SKM-1 (cell line): ENCODE results near the gene CDKN1A.
A peak's percentile ranks its signal among the peaks of the same experiment; 100 is the strongest.
"Not testable (repeated sequence)": the region's sequence is repeated elsewhere in the genome, so short reads cannot be mapped to it uniquely, and the experiment has no call there.

Source experiments
- DNase-seq: peaks from one replicate; lab custom pipeline; 2025; ENCODE audit not compliant: unreplicated experiment; lab: John Stamatoyannopoulos, UW

The CDKN1A gene

GRCh38 chr6:36718560-36718959 lies 40.0 kb downstream of the CDKN1A start:
- DNase-seq = no peak

DNA sequence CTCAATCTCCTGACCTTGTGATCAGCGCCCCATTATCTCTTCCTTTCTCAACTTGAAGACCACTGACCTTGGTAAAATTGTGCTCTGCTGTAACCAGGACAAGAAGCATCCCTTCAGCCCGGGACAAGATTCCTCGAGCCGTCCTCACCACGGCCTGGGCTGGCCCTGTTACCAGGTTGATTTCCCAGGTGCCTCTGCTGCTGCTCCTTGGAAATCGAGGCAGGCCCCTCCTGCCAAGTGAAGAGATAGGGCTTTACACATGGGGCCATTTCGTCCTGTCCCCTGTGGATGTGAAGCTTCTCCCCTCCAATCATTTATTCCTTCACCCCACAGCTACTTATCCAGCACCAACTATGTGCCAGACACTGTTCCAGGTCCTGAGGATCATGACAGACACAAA lies 40.6 kb downstream of the CDKN1A start:
- DNase-seq = no peak

DNA sequence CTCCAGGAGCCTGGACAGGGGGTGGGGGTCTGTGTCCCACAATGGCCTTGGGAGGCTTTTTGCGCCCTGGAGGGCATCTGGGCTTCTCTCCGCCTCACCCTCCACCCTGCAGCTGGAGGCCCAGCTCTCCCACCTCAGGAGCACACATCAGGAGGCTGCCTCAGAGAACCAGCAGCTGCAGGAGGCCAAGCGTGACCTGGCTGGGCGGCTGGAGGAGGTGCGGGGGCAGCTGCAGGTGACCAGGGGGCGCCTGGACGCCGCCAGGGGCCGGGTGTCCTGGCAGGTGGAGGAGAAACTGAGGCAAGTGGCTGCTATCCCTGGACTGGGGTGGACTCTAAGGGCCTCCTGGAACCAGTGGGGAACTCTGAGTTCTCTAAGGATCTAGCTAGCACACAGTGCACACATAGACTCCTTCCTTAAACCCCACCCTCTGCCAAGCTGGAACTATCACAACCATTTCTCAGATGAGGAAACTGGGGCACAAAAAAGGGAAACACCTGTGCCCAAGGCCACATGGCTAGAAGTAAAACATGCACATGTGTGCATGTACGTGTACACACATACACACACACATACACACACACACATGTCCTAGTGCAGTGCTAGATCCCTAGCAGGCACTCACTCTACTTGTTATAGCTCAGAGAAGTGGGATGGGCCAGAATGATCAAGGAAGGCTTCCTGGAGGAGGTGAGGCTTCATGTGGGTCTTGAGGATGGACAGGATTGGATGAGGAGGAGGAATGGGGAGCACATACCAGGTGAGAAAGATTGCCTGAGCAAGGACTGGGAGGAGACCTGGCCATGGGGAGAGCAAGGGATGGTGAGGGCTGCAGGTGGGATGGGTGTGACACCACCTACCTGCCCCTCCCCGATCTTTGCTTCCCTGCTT lies 42.0 kb downstream of the CDKN1A start:
- DNase-seq = no peak

- DNase-seq = no peak
Measured at GRCh38 chr6:36721369-36722140, 43.0 kb downstream of the CDKN1A start.

GRCh38 chr6:36722365-36722764 lies 43.9 kb downstream of the CDKN1A start:
- no peak for DNase-seq

GRCh38 chr6:36722879-36723278 lies 44.4 kb downstream of the CDKN1A start:
- DNase-seq = no peak

- DNase-seq = not testable (repeated sequence)
Measured at GRCh38 chr6:36723992-36724391, 45.5 kb downstream of the CDKN1A start.

- DNase-seq = no peak
Measured at GRCh38 chr6:36724514-36725390, 46.2 kb downstream of the CDKN1A start.

DNA sequence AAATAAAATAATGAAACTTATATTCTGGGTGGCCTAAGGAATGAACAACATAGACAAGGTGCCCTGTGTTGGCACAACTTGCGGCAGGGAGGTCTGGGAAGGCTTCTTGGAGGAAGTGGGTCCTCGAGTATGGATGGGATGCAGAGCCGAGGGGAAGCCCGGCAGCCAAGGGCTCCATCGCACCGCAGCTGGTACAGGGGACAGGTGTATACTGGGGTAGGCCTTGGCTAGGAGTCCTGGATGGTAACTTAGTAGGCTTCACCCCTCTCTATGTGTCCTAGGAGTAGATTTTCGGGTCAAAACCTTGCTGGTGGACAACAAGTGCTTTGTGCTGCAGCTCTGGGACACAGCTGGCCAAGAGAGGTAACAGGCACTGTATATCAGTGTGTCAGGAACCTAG lies 47.1 kb downstream of the CDKN1A start:
- no peak for DNase-seq

DNA sequence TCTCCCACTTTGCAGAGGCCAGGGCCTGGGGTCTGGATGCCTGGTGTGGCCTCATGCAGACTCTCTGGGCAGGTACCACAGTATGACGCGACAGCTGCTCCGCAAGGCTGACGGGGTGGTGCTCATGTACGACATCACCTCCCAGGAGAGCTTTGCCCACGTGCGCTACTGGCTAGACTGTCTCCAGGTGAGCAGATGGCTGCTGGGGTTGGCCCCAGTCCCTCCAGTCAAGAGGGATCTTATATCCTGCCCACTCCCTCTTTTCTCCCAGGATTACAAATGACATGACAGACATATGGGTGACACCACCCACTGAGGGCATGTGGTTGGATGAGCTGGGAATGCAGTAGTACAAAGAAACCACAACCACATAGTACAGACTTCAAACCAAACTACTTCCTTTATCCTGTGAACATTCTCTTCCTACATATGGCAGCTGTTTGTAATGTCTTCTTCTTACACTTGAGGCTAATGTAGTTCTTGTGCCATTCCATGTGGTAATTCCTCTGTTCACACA lies 49.0 kb downstream of the CDKN1A start:
- DNase-seq = peak; percentile 84

GRCh38 chr6:36728289-36729160 lies 50.0 kb downstream of the CDKN1A start:
- DNase-seq = no peak

DNA sequence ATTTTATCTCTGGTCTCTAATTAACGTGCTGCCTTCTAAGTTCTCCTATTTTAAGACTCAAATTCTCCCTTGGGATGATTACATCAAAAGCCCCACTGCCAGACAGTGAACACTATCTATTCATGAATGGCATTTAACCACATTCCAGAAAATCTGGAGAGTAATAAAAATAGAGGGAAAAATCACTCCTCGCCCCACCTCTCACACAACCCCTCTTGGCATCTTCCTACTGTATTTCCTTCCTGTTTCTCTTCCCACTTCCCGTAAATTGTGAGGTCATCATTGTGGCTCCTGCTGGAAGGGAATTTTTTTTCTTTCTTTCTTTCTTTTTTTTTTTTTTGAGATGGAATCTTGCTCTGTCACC lies 50.6 kb downstream of the CDKN1A start:
- DNase-seq = no peak

- DNase-seq = no peak
Measured at GRCh38 chr6:36730424-36731380, 52.2 kb downstream of the CDKN1A start.

GRCh38 chr6:36731622-36732310 lies 53.3 kb downstream of the CDKN1A start:
- DNase-seq = no peak

DNA sequence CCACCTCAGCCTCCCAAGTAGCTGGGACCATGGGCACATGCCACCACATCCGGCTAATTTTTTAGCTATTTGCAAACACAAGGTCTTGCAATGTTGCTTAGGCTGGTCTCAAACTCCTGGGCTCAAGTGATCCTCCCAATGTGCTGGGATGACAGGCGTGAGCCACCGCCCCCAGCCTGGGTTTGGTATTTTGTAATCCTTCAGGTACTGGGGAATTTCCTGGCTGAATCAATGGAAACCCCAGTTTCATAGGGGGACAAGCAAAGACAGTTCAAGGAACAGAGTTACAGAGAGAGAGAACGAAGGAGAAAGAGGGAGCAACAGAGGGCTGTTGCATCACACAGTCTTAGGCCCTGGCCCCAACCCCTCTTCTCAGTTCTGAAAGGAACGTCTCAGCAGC lies 54.8 kb downstream of the CDKN1A start:
- no peak for DNase-seq

DNA sequence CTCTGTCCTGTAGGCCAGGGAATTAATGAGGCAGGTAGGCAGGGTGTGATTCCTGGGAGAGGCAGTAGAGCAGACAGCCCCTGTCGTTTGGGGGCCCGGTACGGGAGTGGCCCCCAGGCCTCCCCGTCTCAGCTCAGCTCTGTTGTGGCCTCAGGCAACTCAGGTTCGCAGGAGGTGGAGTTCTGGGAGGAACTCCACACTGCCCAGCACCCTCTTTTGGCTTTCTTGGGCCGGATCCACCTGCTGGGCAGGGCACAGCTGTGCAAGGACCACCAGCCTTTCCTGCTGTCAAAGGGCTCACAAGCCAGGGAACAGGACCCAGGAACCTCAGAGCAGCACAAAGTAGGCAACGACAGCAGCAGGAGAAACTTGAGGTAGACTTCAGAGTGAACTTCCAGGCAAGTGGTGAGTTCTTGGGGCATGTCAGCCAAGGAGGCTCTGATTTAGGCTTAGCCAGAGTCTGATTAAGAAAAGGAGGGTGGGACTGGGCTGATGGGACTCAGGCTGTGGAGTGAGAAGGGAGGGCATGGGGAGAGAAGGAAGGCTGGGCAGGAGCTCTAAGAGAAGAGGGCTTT lies 56.1 kb downstream of the CDKN1A start:
- DNase-seq = no peak

- DNase-seq = peak; percentile 91
Measured at GRCh38 chr6:36735110-36736071, 56.9 kb downstream of the CDKN1A start.
